Measurements from ENCODE around the gene ZNF432. TPM values are rescaled to one million over a fixed set of nuclear protein-coding genes. Genes with fewer than 3 reads are reported as not detected.
"Not testable (repeated sequence)": the region's sequence is repeated elsewhere in the genome, so short reads cannot be mapped to it uniquely, and the experiment has no call there.

ZNF432 gene
- polyA plus RNA-seq, 2 donors: 6.8 to 10.1 TPM

GRCh38 chr19:52065399-52065798 lies 16.8 kb upstream of the ZNF432 start:
- H3K9me3 ChIP-seq (ENCODE audit: control insufficient read depth in 2 of 2, insufficient read depth in 1 of 2, low read depth in 1 of 2, low read length in 1 of 2): peaks cover 24 to 36% of the 10 kb centered on the region in 2 donors
- H3K36me3 ChIP-seq (ENCODE audit: control insufficient read depth in 2 of 2, insufficient read depth in 2 of 2, low read length in 1 of 2): peaks cover 19 to 23% of the 10 kb centered on the region in 2 donors
- H3K4me3 ChIP-seq (ENCODE audit: low read depth in 1 of 2, low read length in 2 of 2): no peak overlapping the region
- no peaks in the 10 kb centered on the region for H3K4me1 ChIP-seq (ENCODE audit: control insufficient read depth in 2 of 2, insufficient read depth in 2 of 2, low read length in 1 of 2)
- no peaks in the 10 kb centered on the region for H3K27me3 ChIP-seq (ENCODE audit: control insufficient read depth in 1 of 2, insufficient read depth in 2 of 2, low read length in 2 of 2)
- 98% methylated on average over 6 of the region's 6 CpGs for WGBS, 2 donors
- no peak overlapping the region for H3K27ac ChIP-seq (ENCODE audit: low read depth in 2 of 2, low read length in 1 of 2)

GRCh38 chr19:52056480-52056879 lies 7.8 kb upstream of the ZNF432 start:
- WGBS, 2 donors: 97 to 99% methylated on average over 3 of the region's 3 CpGs
- peaks cover 9 to 12% of the 10 kb centered on the region in 2 donors for H3K9me3 ChIP-seq (ENCODE audit: control insufficient read depth in 2 of 2, insufficient read depth in 1 of 2, low read depth in 1 of 2, low read length in 1 of 2)
- H3K27ac ChIP-seq (ENCODE audit: low read depth in 2 of 2, low read length in 1 of 2); H3K4me1 ChIP-seq (ENCODE audit: control insufficient read depth in 2 of 2, insufficient read depth in 2 of 2, low read length in 1 of 2); H3K36me3 ChIP-seq (ENCODE audit: control insufficient read depth in 2 of 2, insufficient read depth in 2 of 2, low read length in 1 of 2); H3K4me3 ChIP-seq (ENCODE audit: low read depth in 1 of 2, low read length in 2 of 2); H3K27me3 ChIP-seq (ENCODE audit: control insufficient read depth in 1 of 2, insufficient read depth in 2 of 2, low read length in 2 of 2): not testable (repeated sequence)

GRCh38 chr19:52051736-52052135 lies 3.1 kb upstream of the ZNF432 start:
- not testable (repeated sequence) for H3K27ac ChIP-seq (ENCODE audit: low read depth in 2 of 2, low read length in 1 of 2); H3K27me3 ChIP-seq (ENCODE audit: control insufficient read depth in 1 of 2, insufficient read depth in 2 of 2, low read length in 2 of 2); H3K4me3 ChIP-seq (ENCODE audit: low read depth in 1 of 2, low read length in 2 of 2); H3K4me1 ChIP-seq (ENCODE audit: control insufficient read depth in 2 of 2, insufficient read depth in 2 of 2, low read length in 1 of 2); H3K36me3 ChIP-seq (ENCODE audit: control insufficient read depth in 2 of 2, insufficient read depth in 2 of 2, low read length in 1 of 2)
- peaks cover 3 to 13% of the 10 kb centered on the region in 2 donors for H3K9me3 ChIP-seq (ENCODE audit: control insufficient read depth in 2 of 2, insufficient read depth in 1 of 2, low read depth in 1 of 2, low read length in 1 of 2)
- 53 to 61% methylated on average over 1 of the region's 1 CpG for WGBS, 2 donors

DNA sequence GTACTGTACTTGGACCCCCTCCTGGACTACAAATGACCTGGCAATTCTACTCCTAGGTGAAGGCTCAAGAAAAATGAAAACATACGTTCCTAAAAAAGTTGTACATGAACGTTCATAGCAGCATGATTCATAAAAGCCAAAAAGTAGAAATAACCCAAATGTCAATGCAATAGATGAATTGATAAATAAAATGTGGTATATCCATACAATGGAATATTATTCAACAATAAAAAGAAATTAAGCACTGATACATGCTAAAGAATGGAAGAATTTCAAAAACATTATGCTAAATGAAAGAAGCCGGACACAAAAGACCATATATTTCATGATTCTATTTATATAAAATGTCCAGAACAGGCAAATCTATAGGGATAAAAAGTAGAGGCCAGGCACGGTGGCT lies 9.5 kb downstream of the ZNF432 start:
- Histone ChIP-seq H3K27ac (ENCODE audit: low read depth in 2 of 2, low read length in 1 of 2) (no peak overlapping the region), H3K4me3 (ENCODE audit: low read depth in 1 of 2, low read length in 2 of 2) (no peak overlapping the region), H3K9me3 (ENCODE audit: control insufficient read depth in 2 of 2, insufficient read depth in 1 of 2, low read depth in 1 of 2, low read length in 1 of 2) (peaks cover 14 to 39% of the 10 kb centered on the region in 2 donors), H3K27me3 (ENCODE audit: control insufficient read depth in 1 of 2, insufficient read depth in 2 of 2, low read length in 2 of 2) (no peaks in the 10 kb centered on the region), H3K36me3 (ENCODE audit: control insufficient read depth in 2 of 2, insufficient read depth in 2 of 2, low read length in 1 of 2) (peaks cover 31 to 50% of the 10 kb centered on the region in 2 donors), H3K4me1 (ENCODE audit: control insufficient read depth in 2 of 2, insufficient read depth in 2 of 2, low read length in 1 of 2) (no peaks in the 10 kb centered on the region)
- 97 to 98% methylated on average over 4 of the region's 4 CpGs for WGBS, 2 donors

DNA sequence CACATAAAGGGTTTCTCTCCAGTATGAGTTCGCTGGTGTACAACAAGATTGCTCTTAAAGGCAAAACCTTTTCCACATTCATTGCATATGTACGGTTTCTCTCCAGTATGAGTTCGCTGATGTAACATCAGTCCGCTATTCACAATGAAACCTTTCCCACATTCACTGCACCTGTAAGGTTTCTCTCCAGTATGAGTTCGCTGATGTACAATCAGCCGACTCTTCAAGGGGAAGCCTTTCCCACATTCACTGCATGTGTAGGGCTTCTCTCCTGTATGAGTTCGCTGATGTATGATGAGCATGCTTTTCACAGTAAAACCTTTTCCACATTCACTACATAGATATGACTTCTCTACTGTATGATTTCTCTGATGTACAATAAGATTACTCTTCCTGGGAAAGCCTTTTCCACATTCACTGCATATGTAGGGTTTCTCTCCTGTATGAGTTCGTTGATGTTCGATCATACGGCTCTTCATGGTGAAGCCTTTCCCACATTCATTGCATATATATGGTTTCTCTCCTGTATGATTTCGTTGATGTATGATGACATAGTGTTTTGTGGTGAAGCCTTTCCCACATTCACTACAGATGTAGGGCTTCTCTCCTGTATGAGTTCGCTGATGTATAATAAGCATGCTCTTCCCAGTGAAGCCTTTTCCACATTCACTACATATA lies 14.4 kb downstream of the ZNF432 start:
- no peak overlapping the region for H3K27ac ChIP-seq (ENCODE audit: low read depth in 2 of 2, low read length in 1 of 2)
- 97 to 99% methylated on average over 12 of the region's 12 CpGs for WGBS, 2 donors
- H3K4me3 ChIP-seq (ENCODE audit: low read depth in 1 of 2, low read length in 2 of 2): no peak overlapping the region
- H3K9me3 ChIP-seq (ENCODE audit: control insufficient read depth in 2 of 2, insufficient read depth in 1 of 2, low read depth in 1 of 2, low read length in 1 of 2): peaks cover 15 to 37% of the 10 kb centered on the region in 2 donors
- H3K27me3 ChIP-seq (ENCODE audit: control insufficient read depth in 1 of 2, insufficient read depth in 2 of 2, low read length in 2 of 2): no peaks in the 10 kb centered on the region
- no peaks in the 10 kb centered on the region for H3K4me1 ChIP-seq (ENCODE audit: control insufficient read depth in 2 of 2, insufficient read depth in 2 of 2, low read length in 1 of 2)
- H3K36me3 ChIP-seq (ENCODE audit: control insufficient read depth in 2 of 2, insufficient read depth in 2 of 2, low read length in 1 of 2): peaks cover 21 to 40% of the 10 kb centered on the region in 2 donors

- H3K27me3 ChIP-seq (ENCODE audit: control insufficient read depth in 1 of 2, insufficient read depth in 2 of 2, low read length in 2 of 2): no peaks in the 10 kb centered on the region
- H3K27ac ChIP-seq (ENCODE audit: low read depth in 2 of 2, low read length in 1 of 2): peak overlapping the region; percentile 89 to 99
- WGBS, 2 donors: 16 to 17% methylated on average over 5 of the region's 5 CpGs
Measured at GRCh38 chr19:52028780-52029123, 19.9 kb downstream of the ZNF432 start.

GRCh38 chr19:52028027-52028779 lies 20.4 kb downstream of the ZNF432 start, which contains the start of gene ZNF614:
Gene ZNF614 (minus strand): TSS chr19:52028379. CDS start chr19:52025745, 2,634 bp downstream.
- Histone ChIP-seq H3K4me3 (ENCODE audit: low read depth in 1 of 2, low read length in 2 of 2) (peak within 1 kb of the TSS; percentile 84 to 89), H3K9me3 (ENCODE audit: control insufficient read depth in 2 of 2, insufficient read depth in 1 of 2, low read depth in 1 of 2, low read length in 1 of 2) (peaks cover 4 to 19% of the 10 kb centered on the region in 2 donors), H3K4me1 (ENCODE audit: control insufficient read depth in 2 of 2, insufficient read depth in 2 of 2, low read length in 1 of 2) (no peaks in the 10 kb centered on the region), H3K27me3 (ENCODE audit: control insufficient read depth in 1 of 2, insufficient read depth in 2 of 2, low read length in 2 of 2) (no peaks in the 10 kb centered on the region), H3K27ac (ENCODE audit: low read depth in 2 of 2, low read length in 1 of 2) (peak within 1 kb of the TSS; percentile 89 to 99), H3K36me3 (ENCODE audit: control insufficient read depth in 2 of 2, insufficient read depth in 2 of 2, low read length in 1 of 2) (peaks cover 2 to 15% of the 10 kb centered on the region in 2 donors)
- WGBS, 2 donors: 0 to 1% methylated on average over 53 of the region's 53 CpGs

More at GRCh38 chr19:52028780-52029123, 19.9 kb downstream of the ZNF432 start:
- Histone ChIP-seq H3K9me3 (ENCODE audit: control insufficient read depth in 2 of 2, insufficient read depth in 1 of 2, low read depth in 1 of 2, low read length in 1 of 2) (peaks cover 4 to 18% of the 10 kb centered on the region in 2 donors), H3K4me1 (ENCODE audit: control insufficient read depth in 2 of 2, insufficient read depth in 2 of 2, low read length in 1 of 2) (no peaks in the 10 kb centered on the region), H3K4me3 (ENCODE audit: low read depth in 1 of 2, low read length in 2 of 2) (peak overlapping the region; percentile 84 to 89), H3K36me3 (ENCODE audit: control insufficient read depth in 2 of 2, insufficient read depth in 2 of 2, low read length in 1 of 2) (peaks cover under 1 to 13% of the 10 kb centered on the region in 2 donors)

GRCh38 chr19:52026255-52026990 lies 22.2 kb downstream of the ZNF432 start:
- not testable (repeated sequence) for H3K27me3 ChIP-seq (ENCODE audit: control insufficient read depth in 1 of 2, insufficient read depth in 2 of 2, low read length in 2 of 2); H3K4me1 ChIP-seq (ENCODE audit: control insufficient read depth in 2 of 2, insufficient read depth in 2 of 2, low read length in 1 of 2); H3K27ac ChIP-seq (ENCODE audit: low read depth in 2 of 2, low read length in 1 of 2); H3K4me3 ChIP-seq (ENCODE audit: low read depth in 1 of 2, low read length in 2 of 2)
- peaks cover 8 to 21% of the 10 kb centered on the region in 2 donors for H3K9me3 ChIP-seq (ENCODE audit: control insufficient read depth in 2 of 2, insufficient read depth in 1 of 2, low read depth in 1 of 2, low read length in 1 of 2)
- WGBS, 2 donors: 80% methylated on average over 15 of the region's 15 CpGs
- peaks cover 3 to 19% of the 10 kb centered on the region in 2 donors for H3K36me3 ChIP-seq (ENCODE audit: control insufficient read depth in 2 of 2, insufficient read depth in 2 of 2, low read length in 1 of 2)

DNA sequence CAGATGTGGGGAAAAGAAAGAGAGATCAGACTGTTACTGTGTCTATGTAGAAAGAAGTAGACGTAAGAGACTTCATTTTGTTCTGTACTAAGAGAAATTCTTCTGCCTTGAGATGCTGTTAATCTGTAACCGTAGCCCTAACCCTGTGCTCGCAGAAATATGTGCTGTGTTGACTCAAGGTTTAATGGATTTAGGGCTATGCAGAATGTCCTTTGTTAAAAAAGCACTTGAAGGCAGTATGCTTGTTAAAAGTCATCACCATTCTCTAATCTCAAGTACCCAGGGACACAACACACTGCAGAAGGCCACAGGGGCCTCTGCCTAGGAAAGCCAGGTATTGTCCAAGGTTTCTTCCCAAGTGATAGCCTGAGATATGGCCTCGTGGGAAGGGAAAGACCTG lies 24.2 kb downstream of the ZNF432 start:
- H3K36me3 ChIP-seq (ENCODE audit: control insufficient read depth in 2 of 2, insufficient read depth in 2 of 2, low read length in 1 of 2): peaks cover 10 to 29% of the 10 kb centered on the region in 2 donors
- peaks cover 8 to 27% of the 10 kb centered on the region in 2 donors for H3K9me3 ChIP-seq (ENCODE audit: control insufficient read depth in 2 of 2, insufficient read depth in 1 of 2, low read depth in 1 of 2, low read length in 1 of 2)

More for the DNA sequence above, 24.2 kb downstream of the ZNF432 start:
- H3K27ac ChIP-seq (ENCODE audit: low read depth in 2 of 2, low read length in 1 of 2); H3K4me1 ChIP-seq (ENCODE audit: control insufficient read depth in 2 of 2, insufficient read depth in 2 of 2, low read length in 1 of 2); H3K4me3 ChIP-seq (ENCODE audit: low read depth in 1 of 2, low read length in 2 of 2); H3K27me3 ChIP-seq (ENCODE audit: control insufficient read depth in 1 of 2, insufficient read depth in 2 of 2, low read length in 2 of 2): not testable (repeated sequence)
- 89 to 90% methylated on average over 4 of the region's 4 CpGs for WGBS, 2 donors
